NT2/D1 (cell line): ENCODE data around the gene BFSP1.

Experiments used
- SUZ12 ChIP-seq: IDR thresholded peaks from 2 replicates; pipeline ENCODE4 v1.6.1; 2011; ENCODE audit not compliant: insufficient read length, insufficient read depth; ENCODE audit errors: extremely low read depth
- YY1 ChIP-seq: IDR thresholded peaks from 2 replicates; pipeline ENCODE4 v1.6.1; 2011; ENCODE audit not compliant: insufficient read length, insufficient read depth
- ZNF274 ChIP-seq: IDR thresholded peaks from 2 replicates; pipeline ENCODE4 v1.6.1; 2011; ENCODE audit warnings: mild to moderate bottlenecking, low read depth, low read length

DNA sequence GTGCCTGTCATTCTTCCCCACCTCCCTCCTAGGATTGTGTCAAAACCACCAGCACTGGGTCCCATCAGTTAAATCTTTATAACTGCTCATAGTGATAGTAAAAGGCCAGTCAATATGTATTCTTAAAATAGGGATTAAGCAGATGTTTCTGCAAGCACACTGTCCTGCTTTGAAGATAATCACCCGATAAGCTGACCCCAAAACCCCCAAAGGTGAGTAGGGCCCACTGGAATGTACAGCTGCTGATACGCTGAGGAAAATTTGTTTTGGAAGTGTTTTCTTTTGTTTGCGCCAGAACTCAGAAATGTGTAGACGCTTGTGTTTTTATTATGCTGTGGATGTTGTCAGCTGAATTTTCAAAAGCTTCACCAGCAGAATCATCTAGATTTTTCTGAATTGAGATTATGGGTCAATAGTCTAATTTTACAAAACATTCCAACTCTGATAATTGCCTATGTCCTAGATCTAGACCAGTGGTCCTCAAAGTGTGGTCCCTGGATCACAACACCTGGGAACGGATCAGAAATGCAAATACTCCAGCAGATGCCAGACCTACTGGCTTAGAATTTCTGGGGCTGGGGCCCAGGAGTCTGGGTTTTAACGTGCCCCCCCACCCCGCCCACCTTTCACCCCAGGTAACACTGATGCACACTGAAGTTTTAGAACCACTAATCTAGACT is 11.4 kb downstream of the BFSP1 start:
- TF ChIP-seq SUZ12 = no peak
- no peak for TF ChIP-seq YY1
- TF ChIP-seq ZNF274 = no peak
